NCI-H2107 (cell line): Measurements from ENCODE around the gene CAPN9.

Experiments
- DNase-seq: peaks from one replicate; lab custom pipeline; 2025; lab: John Stamatoyannopoulos, UW

The CAPN9 gene

DNA sequence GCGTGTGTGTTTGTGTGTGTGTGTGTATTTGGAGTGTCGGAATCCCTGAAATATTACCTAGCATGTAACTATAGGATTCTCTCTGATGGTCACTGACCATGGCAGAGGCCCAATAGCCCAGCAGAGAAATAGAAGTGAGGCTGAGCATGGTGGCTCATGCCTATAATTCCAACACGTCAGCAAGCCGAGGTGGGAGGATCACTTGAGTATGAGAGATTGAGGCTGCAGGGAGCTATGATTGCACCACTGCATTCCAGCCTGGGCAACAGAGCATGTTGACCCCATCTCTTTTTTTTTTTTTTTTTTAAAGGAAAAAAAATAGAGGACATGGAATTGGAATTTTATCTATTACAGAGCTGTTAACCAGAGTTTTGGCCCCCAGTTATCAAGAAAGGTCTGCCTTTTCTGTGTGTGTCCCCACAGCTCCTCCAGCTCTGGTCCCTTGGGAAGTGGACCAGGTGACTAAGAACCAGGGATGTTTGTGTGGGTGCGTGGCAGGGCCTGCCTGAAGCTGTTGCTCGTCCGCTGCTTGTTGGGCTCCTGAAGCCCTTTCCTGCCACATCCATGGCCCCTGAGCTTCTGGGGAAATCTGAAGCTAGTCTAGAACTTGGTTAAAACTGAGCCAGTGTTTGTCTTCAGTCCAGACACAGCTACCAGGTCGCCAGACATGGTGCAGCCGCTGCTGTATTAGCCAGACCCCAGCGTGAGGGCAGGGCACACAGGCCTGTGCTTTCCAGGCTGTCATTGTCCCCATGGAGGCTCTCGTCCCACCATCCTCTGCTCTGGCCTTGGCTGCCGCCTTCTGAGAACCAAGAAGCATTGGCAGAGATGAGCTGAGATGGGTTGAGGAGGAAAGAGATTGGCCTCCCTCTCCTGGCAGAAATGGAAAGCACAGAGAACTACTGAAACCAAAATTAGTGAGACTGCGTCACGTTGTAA is 25.5 kb downstream of the CAPN9 start:
- DNase-seq = no peak

DNA sequence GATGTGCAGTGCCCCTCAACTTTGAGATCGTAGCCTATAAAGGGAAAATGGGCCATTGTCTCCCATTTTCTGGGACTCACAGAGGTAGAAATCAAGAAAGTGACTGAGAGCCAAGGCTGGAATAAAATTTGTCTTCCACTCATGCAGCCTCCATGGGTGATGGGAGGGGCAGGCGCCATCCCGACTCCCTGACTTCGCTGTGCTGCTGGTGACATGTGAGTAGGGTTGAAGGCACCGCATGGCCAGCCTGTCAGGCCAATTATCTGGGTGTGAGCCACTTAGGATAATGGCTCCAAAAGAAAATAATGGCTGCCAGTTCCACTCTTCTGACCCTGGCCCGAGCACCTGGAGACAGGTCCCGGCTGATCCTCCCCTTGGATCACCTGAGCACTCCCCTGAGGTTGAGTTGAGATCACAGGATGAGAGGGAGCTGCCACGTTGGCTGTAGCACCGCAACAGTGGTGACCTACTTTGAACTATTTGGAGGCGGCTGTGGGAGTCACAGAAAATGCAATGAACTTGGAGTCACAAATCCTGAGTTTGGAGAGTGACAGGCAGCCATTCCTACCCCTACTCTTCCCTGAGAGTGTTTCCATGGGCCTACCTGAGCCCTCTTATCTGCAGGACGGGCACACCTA is 26.3 kb downstream of the CAPN9 start:
- no peak for DNase-seq

- no peak for DNase-seq
Observed at GRCh38 chr1:230778916-230779590, 31.9 kb downstream of the CAPN9 start.

GRCh38 chr1:230781131-230781530 is 33.9 kb downstream of the CAPN9 start:
- DNase-seq = no peak

GRCh38 chr1:230781594-230781993 is 34.4 kb downstream of the CAPN9 start:
- no peak for DNase-seq

- no peak for DNase-seq
Observed at GRCh38 chr1:230784163-230784562, 37.0 kb downstream of the CAPN9 start.

DNA sequence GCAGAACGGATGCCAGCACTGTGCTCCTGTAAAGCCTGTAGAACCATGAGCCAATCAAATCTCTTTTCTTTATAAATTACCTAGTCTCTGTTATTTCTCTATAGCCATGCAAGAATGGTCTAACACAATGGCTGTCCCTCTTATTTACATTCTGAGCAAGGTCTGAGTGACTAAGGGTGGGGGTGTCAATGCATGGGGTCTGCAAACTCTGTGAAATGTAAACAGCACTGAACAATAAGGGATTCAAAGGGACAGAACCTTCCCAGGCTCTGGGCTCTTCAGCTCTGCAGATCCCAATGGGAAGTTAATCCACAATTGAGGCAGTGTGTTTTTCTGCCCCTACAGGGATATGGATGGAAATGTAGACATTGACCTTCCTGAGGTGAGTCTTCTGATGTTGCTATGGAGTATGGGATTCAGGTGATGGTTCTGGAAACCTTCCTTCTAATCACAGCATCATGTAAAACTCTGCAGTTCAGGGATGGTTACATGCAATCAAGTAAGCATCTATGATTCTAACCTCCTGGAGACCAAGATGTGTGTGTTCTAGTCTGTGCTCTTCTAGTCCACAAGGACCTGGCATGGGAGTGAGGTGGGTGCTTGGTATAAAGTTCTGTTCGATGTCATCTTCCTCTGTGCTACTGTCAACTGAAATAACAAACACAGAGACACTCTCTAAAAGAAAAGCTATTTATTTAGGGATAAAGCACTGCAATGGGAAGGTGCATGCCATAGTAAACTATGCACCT is 38.6 kb downstream of the CAPN9 start:
- no peak for DNase-seq

DNA sequence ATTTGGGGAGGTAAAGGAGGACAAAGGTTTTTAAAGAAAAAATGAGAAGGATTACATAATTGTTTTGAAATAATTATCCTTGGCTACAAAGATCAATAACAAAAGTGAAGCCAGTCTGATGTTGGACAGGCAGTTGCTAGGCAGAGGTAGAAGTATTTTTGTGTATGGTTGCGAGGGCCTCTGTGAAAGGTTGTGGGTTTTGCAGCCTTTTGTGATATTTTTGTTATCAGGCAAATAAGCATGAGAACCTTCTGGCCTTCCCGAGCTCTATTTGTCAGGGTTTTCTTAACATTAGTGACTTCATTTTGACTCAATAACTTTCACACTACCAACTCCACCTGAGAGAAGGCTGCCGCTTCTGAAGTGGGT is 39.2 kb downstream of the CAPN9 start:
- DNase-seq = no peak

GRCh38 chr1:230787471-230787870 is 40.3 kb downstream of the CAPN9 start:
- DNase-seq = no peak

DNA sequence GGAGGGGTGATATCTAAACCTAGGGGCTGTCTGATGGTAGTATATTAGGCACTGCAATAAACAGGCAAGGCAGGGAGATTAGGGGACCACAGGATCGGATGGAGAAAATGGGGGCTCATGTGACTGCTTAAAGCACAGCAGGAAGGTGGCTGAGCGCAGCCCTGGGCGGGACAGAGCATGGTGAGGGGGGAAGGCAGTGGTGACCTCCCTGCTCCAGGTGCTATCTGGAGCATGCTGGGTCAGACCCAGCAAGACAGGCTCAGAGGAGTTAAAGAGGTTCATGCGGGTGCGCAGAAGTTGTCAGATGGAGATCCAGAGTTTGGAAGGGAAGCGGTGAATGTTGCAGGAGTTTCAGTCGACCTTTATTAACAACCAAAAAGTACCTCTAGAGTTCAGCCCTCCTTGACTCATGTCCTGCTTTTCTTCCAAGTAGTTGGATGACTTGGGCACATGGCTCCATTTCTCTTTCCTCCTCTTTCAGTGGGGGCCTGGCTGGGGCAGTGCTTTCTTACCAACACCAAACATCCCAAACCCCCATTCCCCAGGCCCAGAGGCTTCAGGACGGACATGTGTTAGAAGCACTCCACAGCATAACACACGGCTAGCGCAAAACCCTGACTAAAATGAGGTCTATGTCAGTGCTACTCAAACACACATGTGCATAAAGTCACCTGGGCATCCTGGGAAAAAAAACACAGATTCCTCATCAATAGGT is 41.5 kb downstream of the CAPN9 start:
- no peak for DNase-seq

- no peak for DNase-seq
Observed at GRCh38 chr1:230790026-230790425, 42.8 kb downstream of the CAPN9 start.

DNA sequence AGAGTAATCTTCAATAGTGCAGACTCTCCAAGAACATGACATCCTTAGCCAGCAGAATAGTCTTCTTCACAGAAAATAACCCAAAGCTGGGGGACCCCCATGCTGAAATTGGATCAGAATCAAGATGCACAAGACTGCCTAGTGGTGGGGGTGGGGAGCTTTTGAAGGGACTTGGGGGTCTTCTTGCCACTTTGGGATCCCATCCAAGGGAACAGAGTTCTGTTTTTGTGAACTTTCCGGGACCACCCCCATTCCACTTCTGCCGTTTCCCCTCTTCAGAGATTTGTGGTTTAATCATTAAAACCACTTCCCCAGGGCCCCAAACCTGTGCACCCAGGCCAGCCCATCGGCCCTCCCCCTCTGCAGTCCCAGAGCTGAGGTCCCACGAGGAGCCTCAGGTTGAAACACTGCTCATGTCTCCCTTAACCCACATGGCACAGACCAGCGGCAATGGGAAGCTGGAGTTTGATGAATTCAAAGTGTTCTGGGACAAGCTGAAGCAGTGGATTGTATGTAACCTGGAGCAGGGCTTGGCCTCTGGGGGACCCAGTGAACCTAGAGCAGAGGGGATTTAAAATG is 44.9 kb downstream of the CAPN9 start:
- no peak for DNase-seq

DNA sequence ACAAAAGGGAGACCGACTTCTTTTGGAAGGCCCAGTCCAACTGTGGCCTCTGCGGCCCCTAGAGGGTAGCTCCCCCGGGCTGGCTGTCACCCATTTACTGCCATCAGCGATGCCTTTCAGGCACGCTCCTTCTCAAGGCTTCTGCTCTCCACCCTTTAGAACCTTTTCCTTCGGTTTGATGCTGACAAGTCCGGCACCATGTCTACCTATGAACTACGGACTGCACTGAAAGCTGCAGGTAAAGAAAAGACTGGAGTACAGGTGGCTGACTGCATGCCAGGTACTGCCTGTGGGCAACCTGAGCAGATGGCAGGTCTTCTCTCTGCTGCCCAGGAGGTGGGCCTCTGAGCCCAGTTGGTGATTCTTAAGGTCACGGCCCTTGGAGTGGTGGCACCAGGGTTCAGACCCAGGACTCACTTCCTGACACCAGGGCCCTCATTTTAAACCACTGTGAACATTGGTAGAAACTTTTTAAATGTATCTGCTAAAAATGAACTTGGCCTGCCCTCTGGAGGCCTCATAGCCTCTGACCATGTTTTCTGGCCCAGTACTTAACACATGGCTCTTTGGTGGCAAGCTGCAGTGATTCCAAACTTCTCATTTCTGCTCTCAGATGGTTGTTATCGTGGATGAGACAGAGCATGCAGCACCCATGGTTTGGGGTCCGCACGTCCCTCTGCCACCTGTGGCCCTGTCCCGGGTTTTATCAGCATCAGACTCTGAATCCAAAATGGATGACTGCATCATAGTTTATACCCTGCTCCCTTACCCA is 45.7 kb downstream of the CAPN9 start:
- no peak for DNase-seq

GRCh38 chr1:230793463-230793745 is 46.2 kb downstream of the CAPN9 start:
- no peak for DNase-seq

DNA sequence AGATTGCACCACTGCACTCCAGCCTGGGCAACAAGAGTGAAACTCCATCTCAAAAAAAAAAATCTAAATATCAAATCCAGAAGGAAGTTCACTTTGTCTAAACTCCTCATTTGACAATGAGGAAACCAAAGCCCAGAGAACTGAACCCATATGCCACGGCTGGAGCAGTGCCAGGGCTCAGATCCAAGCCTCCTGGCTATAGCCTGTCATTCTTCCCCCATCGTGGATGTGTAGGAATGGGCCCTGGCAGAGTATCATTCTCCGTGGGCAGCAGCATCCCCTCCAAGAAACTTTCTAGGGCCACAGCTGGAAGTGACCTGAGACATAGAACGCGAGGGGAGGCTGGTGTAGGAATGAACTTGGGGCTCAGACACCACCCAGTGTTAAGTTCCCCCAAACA is 47.2 kb downstream of the CAPN9 start:
- no peak for DNase-seq

GRCh38 chr1:230794871-230795605 is 47.9 kb downstream of the CAPN9 start:
- no peak for DNase-seq

DNA sequence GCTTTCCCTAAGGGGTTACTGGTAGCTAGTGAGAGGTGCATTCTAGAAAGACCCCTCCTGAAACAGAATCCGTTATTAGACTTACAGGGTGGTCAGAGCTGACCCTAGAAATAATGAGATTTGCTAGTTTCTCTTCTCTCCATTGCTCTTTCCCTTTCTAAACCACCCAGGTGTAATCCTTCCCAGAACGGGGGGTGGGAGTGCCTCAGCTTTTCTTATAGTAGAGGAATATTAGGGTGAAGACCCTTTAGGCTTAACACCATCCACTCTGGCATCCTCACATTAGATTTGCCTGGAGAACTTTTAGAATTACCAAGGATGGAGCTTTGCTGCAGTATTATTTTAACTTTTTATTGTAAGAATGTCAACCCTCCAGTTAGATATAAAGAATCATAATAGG is 49.4 kb downstream of the CAPN9 start:
- no peak for DNase-seq

DNA sequence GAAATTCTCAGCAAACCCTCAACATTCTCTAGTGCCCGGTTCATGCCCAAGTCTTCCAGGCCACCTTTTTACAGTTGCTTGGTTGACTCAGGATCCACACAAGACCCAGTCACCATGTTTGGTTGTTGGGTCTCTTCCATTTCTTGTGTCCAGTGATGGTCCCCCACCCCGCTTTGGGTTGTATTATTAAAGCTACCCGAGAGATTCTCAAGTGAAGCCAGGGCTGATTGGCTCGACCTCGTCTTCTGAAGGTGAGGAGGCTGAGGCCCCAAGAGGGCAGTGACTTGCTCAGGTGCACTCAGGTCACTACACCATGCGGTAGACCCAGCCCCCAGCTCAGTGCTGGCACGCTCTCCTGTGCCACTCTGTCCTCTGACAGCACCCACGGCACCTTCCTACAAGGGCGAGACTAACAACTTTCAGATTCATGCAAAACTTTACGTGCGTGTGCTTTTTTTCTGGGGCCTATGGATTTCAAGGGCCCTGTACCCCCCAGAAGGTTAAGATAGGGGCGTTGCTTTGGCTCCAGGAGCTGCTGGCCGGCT is 50.3 kb downstream of the CAPN9 start:
- DNase-seq = no peak

DNA sequence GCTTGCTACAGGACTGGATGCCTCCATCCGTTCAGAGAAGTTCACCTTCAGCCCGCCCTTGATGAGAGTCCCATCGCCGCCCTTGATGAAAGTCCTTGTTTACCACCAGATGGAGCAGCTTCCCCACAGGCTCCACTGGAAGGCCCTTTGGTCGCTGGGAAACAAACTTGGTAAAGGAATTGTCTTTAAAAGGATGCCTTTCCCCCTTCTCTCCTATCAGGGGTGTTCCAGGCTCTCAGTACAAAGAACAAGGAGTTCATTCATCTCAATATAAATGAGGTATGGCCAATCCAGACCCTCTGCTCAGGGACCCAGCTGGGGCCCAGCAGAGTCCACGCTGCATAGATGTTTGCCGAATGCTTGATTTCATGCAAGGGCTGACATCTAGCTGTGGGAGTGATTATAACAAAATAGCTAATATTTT is 50.8 kb downstream of the CAPN9 start:
- peak; percentile 69 for DNase-seq

GRCh38 chr1:230798491-230798890 is 51.3 kb downstream of the CAPN9 start:
- no peak for DNase-seq
